GM19043 (cell line): ENCODE data around the gene GRK5.
A peak's percentile ranks its signal among the peaks of the same experiment; 100 is the strongest.

Experiments
- ATAC-seq: cut with Tn5 transposase; IDR thresholded peaks from one replicate; pipeline ENCODE4 v1.9.1; 2021; ENCODE audit warnings: low read depth; ENCODE audit not compliant: unreplicated experiment

Gene GRK5

DNA sequence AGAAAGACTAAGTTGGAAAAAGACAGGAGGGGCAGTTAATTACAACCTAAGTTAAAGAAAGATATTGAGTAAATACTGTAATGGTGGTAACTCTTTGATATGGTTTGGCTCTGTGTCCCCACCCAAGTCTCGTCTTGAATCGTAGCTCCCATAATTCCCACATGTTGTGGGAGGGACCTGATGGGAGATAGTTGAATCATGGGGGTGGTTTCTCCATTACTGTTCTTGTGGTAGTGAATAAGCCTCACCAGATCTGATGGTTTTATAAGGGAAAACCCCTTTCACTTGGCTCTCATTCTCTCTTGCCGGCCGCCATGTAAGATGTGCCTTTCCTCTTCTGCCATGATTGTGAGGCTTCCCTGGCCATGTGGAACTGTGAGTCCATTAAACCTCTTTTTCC lies 143.8 kb downstream of the GRK5 start:
- ATAC-seq = no peak

DNA sequence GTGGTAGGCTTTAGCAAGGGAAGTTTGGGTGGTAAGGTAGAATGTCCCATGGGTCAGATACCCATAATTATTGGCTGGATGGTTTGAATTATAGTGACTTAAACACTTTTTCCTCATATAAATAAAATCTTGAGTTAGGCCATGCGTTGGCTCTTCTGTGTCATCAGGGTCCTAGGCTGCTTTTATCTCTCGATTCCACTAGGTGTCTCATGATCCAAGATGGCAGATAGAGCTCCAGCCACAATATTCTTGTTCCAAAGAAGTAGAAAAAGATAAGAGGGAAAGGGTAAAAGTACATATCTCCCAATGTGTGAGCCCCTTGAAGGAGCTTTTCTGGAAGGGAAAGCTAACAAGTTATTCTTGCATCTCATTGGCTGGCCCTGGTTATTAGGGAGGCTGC lies 144.7 kb downstream of the GRK5 start:
- no peak for ATAC-seq

DNA sequence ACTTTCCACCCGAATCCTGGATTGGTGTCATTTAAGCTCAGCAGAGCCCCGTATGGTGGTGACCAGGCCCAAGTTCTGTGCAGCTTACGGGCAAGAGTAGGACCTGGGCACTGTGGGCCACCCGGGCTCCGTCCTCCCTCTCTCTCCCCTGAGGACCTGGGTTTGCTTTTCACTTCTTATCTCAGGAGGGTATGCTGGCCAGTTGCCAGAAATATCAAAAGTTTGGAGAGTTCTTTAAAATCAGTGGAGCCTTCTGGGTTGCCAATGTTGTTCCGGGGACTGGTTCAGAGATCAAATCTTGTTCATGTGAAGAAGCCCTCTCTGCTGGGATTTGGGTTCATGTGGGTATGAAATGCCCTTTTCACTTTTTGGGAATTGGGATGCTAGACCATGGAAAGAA lies 145.4 kb downstream of the GRK5 start:
- ATAC-seq = no peak

DNA sequence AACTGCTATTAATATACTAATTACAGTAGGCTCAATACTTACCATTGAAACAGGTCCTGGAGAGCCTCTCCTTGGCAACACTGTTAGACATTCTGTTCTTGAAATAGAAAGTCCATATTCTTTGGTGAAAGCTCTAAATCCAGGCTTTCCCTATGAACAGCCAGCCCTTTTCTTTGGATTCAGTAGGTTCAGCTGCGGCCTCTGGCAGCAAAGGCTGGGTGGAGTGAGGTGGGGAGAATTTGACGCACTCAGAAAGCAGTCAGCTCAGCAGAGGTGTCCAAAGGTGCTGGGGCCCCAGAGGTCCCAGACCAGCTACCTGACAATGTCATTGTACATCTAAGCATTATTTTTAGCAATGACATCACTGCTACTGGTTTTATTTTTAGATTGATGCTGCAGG lies 146.1 kb downstream of the GRK5 start:
- no peak for ATAC-seq

DNA sequence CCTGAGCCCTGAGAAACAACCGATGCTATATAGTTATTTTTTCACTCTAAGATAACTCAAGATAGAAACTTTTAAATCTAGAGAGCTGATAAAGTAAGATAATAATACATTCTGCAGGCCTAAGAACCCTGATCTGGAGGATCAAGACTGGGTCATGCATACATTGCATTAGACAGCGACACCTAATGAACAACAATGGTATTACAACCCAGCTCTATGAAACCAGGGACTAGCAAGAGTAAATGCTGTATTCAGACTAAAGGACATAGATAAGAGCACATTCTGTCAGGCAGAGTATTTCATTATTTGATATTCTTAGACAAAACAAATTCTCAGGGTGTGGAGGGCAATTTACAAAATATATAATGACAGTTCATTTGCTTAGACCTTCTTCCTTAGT lies 148.6 kb downstream of the GRK5 start:
- no peak for ATAC-seq

DNA sequence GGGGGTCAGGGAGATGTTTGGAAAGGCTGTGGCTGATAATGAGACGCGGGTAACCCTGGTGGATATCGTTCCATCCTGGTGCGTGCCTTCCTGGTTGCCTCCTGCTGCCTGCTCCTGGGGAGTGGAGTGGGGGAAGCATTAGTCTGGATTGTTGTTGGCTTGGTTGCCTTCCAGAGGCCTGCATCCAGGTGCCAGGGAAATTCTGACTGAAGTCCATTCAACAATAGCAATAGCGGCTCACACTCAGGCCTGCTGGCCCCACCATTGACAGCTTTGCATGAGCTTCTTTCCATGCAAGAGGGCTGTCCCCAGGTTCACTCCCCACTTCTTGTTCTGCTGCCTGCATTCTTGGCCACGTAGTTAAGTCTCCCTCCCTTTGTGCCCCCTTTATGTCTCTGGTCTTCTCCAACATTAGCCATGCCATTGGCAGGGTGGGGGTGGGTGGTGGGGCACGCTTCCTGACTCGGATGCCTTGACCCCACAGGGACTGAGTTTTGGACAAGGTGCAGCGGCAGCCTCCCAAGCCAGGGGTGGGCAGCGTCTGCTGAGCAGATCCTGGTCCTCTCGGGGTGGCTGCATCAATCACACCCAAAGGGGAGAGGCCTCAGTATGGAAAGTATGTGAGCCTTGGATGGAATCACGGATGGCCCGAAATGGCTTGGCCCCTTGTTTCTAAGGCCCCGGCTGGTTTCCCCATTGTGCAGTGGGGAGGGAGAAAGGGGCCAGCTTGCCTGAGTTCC lies 150.2 kb downstream of the GRK5 start:
- no peak for ATAC-seq

DNA sequence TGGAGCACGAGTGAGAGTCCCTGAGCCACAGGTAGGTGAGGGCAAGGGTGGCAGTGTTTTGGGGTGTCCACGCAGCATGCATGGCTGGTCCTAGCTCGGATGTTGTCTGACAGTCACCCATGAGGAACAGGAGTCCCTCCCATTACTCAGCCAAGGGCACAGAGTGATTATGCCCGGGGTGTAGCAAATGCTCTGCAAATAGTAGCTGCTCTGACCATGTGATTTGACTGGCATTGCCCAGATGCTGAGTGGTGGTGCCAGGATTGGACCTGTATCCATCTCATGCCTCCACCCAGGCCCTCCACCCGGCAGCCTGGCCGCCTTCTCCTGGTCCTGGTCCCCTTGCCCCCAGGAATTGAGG lies 150.8 kb downstream of the GRK5 start:
- no peak for ATAC-seq

DNA sequence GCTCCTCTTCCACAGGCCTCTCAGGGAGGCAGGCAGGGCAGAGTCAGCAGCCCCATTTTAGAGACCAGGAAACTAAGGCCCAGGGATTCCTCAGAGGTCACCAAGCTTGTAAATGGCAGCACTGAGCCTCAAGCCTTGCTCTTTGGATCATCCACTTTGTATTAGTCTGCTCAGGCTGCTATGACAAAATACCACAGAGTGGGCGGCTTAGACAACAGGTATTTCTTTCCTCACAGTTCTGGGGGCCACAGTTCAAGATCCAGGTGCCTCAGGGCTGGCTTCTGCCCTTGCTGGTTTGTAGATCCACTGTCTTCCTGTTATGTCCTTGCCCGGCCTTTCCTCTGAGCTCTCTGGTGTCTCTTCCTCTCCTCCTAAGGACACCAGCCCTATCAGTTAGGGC lies 151.2 kb downstream of the GRK5 start:
- no peak for ATAC-seq

DNA sequence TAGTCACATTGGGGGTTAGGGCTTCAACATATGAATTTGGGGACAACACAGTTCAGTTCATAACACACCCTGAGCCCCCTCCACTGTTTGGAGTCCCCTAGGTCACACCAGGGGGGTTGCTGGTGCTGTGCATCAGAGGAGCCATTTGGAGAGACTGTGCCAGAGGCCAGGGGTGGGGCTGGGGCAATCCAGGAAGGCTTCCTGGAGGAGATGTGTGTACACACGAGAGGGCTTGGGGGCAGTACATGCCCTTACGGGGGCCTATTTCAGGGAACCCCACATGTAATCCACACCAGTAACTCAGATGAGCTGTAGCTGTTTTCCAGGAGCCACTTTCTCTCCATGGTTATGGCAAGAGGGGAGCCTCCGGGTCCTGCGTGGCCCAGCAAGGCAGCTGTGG lies 151.7 kb downstream of the GRK5 start:
- no peak for ATAC-seq

DNA sequence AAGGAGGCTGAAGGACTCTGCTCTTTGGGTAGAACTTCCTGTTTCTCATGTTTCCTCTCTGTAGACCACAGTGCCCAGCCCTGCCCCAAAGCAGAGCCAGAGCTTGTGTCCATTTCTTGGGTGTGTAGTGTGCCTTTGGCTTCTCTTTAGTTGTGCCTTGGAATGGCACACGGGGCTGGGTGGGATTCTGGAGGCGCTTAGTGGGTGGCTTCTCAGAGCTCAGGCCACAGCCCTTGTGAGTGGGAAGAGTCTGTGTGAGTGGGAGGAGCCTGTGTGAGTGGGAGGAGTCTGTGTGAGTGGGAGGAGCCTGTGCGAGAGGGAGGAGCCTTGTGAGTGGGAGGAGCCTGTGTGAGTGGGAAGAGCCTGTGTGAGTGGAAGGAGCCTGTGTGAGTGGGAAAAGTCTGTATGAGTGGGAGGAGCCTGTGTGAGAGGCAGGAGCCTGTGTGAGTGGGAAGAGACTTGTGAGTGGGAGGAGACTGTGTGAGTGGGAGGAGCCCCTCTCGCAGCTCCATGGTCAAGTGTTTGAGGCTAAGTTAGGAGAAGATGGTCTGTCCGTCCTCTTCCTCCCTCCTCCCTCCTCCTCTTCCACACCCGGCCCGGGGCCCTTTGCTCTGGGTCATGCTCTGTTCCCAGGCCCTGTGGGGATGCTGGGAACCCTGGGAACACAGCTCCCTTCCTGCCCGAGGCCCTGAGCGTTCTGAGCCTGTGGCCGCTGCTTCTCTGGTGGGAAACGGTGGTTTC lies 153.0 kb downstream of the GRK5 start:
- no peak for ATAC-seq

DNA sequence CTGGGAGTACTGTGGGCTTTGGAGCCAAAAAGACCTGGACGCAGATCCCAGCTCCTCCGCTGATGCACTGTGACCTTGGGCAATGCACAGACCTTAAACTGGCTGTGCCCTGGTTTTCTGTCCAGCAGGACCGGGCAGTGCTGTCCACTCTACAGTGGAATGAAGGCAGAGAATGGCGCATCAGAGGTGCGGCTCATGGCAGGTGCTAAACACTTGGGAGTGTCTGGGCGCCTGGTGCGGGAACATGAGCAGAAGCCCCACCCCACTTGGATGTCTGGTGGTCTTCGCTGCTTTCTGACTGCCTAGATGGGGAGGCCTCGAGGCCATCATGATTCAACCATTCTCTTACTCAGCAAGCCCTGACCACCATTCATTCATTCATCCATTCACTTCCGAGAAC lies 153.7 kb downstream of the GRK5 start:
- ATAC-seq = no peak

DNA sequence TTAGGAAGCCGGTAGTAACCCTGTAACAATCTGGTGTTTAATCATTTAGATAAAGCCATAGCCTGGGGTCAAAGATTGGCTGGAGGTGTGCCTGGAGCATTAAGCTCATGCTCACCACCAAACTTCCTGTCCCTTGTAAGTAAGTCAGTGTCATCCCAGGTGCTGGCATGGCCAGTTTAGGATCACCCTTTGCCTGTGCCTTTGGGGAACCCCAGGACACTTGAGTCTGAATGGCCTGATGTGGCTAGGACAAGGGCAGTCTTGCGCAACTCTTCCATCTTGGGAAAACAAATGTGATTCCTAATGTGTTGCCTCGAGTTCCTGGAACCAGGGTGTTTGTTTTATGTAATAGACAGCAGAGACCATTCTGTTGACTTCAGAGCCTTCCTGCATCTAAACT lies 154.8 kb downstream of the GRK5 start:
- no peak for ATAC-seq

DNA sequence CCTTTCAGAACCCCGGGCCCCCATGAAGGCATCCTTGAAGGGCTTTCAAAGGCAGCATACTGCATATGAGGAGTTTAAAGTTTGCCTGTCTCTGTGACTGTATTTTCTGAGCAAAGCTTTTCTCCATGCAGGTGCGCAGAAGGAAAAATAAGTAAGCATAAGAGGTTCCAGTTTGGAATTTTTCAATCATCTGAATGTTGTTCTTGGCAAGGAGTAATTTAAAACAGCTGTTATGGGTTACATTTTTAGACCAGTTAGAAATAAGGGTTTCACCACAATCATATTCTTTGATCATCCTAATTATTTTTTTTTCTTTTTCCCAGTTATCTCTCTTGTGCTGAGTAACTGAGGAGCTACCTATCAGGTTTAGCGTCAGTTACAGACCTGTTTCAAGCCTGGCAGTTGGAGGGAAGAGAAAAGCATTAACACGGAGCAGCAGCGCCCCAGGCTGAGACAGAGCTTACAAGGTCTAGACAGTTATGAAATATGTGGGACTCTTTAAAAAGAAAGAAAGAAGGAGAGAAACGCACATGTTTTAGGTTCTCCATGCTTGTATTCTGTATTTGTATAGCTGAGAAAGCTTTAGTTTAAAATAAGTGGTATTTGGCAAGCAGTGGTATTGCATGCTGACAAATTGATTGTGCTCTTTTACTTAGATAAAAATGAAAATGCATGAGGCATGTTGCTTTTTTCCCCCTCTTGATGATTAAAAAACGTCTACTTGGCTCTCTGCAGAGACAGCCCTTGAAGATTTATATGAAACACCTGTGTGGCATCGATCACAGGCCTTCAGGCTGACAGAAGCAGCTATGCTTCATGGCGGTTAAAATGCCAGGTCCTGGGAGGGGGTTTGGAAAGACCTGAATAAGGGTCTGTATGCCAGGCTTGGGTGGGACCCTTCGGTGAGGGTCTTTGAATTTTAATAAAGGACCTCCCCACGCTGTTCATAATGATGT lies 157.6 kb downstream of the GRK5 start:
- no peak for ATAC-seq

DNA sequence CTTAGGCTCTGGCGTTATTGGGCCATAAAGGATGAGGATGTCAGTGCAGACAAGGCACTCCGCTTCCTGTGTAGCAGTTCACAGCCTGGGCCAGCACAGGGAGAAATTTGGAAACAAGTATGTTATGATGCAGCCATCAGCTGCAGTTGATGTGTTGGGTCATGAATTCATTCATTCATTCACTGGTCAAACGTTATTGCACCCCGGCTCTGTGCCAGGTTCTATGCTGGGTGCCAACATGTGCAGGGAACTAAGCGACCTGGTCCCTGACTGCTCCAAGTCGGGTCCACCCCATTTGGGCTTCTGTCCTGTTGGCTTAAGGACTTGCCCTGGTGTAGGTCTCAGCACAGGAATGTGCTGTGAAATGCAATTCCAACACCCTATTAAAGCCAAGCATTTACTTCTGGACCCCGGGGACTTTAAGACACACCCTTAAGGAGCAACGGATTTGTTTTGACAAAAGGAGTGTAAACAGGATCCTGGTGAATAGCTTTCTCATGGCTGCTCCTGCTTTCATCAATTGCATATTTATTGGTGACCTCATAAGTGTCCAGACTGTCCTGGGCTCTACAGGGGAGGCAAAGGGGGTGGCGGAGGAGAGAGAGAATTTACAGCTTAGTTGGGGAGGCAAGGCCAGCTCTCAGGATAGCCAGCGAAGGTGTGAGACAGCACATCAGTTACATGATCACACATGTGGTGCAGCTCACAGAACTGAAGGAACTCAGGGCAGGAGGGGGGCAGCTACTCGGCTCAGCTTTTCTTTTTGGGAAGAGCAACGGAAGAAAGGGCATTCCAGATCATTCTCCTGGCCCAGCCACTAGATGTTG lies 158.6 kb downstream of the GRK5 start:
- no peak for ATAC-seq

DNA sequence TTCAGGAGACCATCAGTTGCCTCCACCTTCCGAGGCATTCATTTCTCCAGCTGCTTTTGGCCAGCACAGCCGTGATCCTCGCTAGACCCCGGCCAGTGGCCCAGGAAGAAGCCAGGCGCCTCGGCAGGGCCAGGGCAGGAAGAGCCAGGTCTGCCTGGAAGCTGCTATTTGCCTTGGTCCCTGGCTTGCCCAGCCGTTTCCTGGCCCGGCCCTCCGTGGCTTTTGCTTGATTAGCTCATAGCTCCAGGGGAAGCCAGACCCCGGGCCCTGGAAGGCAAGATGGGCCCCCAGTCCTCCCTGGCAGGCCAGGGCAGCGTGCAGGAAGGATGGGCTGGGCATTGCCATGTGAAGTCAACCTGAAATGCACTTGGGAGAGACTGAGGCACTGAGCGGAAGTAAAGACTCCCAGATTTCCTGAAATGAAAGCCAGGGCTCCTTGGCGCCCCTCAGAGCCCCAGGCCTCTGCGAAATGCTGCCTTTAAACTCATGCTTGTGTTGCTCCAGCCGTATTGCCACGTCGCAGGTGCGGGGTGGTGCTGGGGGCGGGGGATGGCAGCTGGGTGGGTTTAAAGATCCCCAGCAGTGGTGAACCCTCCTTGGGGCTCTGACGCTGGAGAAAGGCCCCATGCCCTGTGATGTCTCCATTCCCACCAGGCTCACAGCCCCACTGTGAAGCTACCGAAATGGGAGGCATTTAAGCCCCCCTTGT lies 160.6 kb downstream of the GRK5 start:
- ATAC-seq = no peak

DNA sequence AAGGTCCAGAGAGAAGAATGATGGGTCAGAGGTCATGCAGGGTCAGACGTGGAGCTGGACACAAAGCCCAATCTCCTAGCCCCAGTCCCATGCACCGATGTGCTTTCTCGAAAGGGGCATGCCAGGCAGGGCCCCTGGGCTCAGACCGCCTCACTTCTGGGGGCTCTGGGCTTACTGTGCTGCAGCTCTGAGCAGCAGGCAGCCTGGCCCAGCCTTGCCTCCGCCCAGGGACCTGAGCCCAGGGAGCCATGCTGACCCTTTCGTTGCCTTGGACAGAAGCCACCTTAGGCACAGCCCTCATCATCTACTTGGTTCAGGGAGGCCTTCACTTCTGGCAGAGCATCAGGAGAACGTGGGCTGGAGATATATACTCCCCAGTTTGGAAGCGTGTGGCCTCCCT lies 161.2 kb downstream of the GRK5 start:
- no peak for ATAC-seq

DNA sequence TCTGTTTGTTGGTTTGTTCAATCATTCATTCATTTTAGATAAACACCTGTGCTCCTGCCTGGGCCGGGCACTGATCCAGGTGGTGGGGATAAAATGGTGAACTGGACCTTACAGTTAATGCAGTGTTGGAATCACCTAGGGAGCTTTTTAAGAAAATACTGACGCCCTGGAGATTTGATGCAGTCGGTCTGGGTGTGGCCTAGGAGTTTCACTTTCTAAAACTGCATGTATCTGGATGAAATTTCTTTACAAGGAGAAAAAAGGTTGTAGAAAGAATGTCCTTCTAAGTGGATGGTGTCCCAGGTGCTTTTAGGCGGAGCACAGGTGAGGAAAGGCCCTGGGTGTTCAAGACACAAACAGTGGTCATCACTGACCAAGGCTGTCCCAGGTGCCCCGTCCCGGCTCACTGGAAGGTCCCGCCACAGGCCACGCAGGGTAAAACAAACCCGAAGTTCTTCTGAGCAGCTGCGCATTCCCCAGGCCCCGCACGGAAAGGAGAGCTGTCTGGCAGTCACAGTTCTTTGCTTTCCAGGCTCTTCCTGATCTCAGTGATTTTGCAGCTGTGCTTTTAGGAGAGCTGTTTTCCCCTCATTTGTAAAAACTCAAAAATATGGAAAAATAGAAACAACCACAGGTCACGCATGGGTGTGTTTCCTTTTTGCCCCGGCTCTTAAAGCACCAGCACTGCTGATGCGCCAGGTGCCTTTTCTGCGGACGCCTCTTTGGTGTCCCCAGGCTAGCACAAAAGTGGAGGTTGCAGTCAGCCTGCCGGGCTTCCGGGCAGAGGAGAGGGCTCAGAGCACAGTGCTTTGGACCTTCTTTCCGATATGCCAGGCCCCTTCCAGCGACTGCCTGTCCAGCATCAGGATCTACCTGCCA lies 161.9 kb downstream of the GRK5 start:
- peak; percentile 69 for ATAC-seq

DNA sequence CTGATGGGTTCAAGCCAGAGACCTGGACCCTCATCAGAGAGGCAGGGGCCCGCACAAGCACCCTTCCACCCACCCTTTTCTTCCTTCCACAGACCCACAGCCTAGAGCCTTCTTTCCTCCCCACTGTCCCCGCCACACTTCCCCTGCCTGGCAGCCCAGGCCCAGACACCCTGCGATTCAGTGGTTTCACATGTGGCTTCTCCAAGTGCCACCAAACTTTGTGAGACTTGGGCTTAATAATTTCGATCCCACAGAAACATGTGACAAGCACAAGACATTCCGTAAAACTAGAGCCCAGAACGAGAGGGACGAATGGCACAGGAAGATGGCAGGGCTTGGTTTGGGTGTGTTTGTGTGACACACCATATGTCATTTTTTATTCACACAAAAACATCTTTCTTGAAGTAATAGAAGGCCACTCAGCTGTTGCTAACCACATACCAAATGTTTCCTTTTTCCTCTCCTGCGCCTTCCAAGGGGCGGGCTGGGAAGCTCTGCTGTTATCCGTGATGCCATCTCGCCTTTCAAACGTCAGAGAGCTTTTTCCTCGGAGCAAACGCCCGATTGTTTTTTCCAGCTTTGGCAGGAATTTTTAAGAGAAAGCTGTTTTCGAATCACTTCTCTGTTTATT lies 162.9 kb downstream of the GRK5 start:
- no peak for ATAC-seq
